GM18907 (cell line): ENCODE data around the gene CRHR2.

Experiments used
- ATAC-seq: cut with Tn5 transposase; IDR thresholded peaks from one replicate; pipeline ENCODE4 v1.9.1; 2021; ENCODE audit warnings: mild to moderate bottlenecking, moderate library complexity; ENCODE audit not compliant: unreplicated experiment

CRHR2 gene

DNA sequence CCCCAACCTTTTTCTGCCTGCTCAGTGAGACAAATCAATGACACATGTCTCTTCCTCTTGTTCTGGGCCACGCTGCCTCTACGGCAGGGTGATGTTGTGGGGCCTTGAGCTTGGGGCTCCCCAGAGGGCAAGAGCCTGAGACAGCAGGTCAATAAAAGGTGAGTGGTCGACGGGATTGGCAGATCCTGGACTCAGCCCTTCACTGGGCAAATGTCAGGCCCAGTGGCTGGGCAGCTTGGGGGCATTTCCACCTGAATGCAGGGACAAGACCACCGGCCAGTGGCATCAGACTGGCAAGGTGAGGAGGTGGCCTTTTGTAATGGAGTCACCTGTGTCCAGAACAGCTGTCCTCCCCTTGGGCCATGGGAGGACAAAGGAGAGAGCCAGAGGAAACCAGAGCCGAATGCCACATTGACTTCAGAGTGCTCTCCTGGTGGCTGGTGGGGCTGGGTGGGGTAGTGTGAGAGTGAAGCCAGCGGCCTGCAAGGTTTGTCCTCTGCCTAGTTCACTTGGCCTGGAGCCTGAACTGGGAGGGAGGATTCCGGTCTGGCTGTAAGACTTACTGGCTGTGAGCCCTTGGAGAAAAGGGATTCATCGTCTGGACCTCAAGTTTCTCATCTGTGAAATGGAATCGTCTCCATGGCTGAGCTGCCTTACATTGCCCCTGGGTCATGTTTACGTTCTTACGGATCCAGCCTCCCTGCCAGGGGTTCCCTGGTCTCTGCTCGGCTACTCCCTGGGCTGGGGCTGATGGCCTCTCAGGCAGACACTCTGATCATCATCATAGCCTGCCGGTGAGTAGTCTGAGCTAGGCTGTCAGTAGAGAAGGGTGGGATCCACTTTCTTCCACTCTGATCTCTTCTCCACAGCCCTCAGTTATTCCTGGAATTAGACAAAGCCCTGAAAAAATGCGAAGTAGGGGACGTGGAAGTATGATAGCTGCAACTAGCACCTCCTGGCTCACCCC, 25.4 kb upstream of the CRHR2 start:
- ATAC-seq, result no peak

DNA sequence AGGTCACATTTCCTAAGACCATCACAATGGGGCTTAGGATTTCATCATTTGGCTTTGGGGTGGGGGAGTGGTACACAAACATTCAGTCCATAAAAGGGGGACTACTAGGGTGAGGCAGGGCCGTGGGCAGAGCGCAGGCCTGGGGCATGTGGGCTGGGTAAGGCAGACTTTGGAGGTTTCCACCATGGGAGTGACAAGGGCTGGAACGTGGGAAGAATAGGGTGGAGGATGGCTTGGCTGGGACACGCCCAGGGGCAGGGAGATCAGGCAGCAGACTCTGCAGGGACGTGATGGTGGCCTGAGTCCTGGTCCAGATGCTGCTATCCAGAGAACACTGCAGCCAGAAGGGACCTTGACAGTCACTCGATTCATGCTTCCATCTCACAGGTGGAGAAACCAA, 24.7 kb upstream of the CRHR2 start:
- ATAC-seq, result no peak

DNA sequence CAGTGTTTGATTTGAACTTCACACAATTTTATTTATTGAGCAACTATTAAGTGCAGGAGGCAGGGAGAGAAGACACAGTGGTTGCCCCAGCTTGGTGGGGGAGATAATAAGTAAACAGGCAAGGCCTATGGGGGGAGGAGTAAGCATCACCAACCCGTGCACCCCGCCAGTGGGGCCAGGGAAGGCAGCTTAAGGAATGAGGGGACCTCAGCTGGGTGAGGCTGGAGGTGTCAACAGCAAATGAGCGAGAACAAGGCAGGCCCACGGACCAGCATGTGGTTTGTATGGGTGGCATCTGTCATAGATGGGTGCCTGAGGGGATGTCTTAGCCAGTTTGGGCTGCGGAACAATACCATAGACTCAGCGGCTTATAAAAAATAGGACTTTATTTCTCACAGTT, 24.1 kb upstream of the CRHR2 start:
- no peak for ATAC-seq

DNA sequence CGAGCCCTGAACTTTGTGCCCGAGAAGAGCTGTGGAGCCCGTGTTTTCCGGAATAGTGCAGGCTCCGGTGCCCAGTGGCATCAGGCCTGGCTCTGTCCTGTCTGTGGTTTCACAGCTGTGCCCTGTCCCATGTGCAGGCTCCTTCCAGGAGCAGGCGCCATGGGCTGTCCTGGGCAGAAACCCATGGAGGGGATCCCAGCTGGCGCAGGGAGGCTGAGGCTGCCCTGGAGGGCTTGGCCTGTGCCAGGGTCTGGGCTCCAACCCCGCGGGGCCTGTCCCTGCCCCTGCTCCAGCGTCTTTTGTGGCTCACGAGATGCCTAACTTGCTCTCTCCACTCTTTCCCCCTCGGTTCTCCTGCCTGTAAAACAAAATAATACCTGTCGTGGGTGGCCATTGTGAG, 23.3 kb upstream of the CRHR2 start:
- no peak for ATAC-seq

DNA sequence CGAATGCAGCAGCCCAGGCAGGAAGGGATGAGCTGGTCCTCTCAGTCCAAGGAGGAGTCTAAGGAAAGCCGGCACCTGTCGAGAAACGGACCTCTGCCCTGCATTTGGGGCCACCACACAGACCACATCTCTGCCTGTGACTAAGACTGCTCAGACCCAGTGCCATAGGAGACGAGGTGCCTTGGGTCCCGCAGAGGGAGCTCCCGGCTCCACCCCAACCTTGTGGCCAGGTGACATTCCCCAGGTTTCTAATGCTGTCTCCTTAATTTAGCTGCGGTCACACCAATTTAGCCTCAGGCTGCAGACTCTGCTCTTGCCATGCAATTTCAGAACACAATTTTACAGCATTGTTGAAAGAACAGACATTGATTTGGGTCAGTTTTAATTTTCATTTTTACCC, 22.8 kb upstream of the CRHR2 start:
- no peak for ATAC-seq

DNA sequence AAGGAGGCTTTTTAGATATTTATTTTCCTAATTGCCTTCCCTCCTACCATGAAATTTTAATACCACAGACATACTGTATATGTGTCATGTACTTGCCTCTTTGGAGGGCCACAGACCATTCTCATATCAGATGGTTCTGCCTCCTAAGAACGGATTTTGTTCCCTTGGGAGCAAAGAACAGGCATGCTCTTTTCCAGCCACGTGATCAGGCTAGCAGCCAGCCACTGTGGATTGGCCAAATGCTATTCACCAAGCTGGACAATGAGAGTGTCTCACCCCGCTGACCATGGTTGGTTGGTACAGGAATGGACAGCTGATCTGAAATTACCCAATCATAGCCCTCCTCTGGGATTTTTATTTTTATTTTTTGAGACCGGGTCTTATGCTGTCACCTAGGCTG, 21.5 kb upstream of the CRHR2 start:
- no peak for ATAC-seq

DNA sequence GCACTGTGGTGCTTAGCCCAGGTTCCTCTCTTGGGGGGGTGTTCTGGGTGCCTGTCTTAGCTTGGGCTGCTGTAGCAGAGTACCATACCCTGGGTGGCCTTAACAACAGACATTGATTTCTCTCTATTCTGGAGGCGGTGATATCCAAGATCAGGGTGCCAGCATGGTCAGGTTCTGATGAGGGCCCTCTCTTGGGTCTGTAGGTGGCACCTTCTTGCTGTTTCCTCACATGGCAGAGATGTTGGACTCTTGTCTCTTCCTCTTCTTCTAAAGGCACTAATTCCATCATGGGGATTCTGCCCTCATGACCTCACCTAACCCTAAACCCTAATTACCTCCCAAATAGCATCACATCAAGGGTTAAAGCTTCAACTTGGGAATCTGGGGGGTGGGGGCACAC, 19.9 kb upstream of the CRHR2 start:
- ATAC-seq, result no peak

DNA sequence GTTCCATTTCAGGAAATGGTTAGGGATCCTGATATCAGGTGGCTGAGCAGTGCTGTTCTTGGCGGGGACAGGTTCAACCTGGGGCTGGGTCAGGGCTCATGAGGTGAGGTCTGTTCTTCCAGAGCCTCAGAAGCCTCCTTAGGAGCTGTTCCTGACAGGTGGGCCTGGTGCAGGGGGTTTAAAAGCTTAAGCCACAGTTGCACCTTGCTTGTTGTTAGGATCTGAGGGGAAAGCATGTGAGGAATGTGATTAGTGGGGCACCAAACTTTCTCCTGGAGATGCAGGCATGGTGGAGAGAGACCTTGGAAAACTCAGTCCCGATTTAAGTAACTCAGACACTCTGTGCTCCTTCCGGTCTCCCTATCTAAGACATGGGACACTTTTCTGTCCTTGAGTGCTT, 18.7 kb upstream of the CRHR2 start:
- ATAC-seq, result no peak

DNA sequence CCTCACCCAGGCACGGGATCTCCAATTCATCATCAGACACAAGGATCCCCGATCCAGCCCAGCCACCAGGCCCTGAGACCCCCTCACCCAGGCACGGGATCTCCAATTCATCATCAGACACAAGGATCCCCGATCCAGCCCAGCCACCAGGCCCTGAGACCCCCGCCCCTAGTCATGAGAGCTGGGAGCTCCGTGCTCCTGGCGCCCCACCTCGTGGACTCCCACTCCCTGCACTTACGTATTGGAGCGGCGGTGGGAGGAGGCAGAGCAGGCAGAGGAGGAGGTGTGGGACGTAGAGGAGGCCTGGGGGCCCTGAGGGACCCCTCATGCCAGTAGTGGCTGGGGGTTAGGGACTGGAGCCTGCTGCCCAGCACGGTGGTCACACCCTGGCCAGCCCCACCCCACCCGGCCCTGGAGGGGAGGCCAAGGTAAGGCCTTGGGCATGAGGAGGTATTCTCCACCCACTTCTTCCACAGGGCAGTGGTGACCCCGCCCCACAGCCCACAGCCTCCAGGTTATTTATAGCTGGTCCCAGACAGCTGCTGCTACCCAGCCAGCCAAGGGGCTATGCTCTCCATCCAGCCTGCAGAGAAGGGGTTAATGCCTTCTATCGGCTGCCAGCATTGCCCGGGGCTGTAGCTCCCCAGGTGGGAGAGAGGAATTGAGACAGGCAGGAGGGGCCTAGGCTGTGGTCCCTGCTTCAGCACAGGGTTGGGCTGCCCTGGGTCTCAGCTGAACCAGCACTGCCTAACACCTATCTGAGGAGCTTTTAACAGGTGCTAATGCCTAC, 17.6 kb upstream of the CRHR2 start:
- ATAC-seq, result no peak

DNA sequence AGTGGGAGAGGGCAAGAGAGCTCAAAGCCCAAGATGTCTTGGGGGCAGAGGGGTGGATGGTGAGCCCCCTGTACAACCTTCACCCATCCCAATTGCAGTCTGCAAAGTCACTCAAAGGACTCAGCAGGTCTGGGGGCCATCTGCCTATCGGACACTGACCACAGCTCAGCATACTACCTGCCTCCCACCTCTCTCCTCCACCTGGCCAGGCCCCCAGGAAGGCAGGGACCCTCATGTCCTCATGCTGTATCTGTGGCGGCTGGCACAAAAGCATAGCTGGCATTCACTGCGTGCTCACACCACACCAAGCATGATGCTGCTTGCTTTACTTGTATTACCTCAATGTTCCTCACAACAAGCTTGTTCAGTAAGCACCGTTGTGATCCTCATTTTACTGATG, 16.2 kb upstream of the CRHR2 start:
- no peak for ATAC-seq

DNA sequence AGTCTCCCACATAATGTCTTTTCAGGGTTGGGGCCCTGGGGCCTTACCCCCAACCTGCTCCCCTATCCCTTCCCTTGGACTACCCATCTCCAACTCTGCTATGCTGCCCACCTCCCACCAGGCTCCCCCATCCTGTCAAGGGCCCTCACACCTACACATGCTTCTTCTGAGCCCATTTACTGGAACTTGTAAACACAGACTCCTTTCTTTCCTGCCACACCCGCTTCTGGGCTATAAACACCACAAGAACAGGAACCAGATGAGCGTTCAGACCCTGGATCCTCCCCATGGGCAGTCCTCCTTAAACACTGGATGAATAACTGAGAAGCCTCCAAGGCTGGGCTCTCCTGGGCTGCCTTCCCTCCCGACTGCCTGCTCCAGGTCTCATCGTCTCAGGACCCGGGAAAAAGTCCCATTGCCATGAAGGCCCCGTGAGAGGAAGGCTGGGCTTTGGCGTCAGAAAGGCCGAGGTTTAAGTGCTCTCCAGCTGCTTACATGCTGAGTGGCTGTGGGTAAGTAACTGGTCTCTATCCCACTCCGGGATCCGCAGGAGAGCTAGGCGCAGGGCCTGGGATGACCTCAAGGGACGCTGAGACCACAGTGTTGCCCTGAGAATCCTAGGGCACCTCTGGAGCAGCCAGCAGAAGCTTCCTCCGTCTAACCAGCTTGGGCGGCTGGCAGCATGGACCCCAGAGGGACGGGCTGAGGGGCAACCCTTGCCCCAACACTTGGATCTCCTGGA, 15.6 kb upstream of the CRHR2 start:
- no peak for ATAC-seq

DNA sequence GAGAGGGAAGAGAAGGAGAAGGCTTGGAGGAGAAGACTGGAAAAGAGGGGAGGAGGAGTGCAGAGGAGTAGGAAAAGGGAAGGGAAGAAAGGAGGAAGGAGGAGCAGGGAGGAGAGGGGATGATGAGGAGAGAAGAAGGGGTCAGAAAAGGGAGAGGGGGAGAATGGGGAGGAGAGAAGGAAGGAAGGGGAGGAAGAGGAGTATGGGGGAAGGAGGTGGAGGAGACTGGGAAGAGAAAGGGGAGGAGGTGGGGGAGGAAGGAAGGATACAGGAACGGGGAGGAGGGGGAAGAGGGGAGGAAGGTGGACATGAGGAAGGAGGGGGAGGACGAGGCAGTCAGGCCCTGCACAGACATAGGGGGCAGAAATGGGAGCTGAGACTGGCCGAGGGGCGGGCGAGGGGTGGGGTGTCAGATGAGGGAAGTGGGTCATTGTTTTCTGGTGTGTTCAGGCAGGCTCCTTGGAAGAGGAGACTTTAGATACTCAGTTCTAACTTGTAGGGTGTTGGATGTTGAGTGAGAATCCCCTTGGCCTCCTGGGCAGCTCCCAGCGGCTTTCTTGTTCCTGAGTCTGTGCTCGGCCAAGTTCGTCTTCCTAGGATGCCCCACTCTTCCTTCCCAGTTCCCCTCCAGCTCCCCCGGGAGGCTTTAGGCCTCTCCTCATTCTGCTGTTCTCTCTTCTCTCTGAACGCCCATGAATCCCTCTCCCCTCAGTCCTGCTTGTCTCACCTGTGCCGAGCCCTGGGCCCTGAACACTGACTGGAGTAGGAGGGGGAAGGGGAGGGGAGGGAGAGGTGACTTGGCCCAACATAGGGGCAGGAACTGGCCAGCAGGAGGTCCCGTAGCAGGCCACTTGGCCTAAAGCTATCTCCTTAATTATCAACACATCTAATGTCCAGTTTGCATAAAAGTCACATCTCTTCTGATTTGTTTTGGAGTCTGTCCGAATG, 12.8 kb upstream of the CRHR2 start:
- ATAC-seq, result no peak

DNA sequence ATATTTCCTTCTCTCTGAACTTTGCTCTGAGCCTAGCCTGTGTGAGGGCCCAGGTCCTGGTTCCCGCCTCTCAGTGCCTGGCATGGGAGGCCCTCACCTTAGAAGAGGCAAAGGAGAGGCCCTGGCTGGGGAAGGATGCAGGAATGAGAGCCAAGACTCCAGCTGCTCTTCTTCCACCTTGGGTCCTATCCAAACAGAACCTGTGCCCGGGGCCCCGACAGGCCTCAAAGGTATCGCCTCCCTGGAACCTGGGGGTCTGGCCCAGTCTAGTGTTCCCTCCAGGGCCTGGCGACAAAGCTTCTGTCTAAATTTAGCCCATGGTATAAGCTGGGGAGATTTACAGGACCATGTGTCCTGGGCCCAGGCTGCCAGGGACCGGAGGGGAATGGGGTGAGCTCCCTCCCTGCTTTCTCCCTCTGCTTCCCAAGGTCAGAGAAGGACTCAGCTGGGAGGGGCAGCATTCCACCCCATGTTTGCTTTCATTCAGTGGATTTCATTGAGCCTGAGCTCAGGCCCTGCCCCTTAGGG, 12.0 kb upstream of the CRHR2 start:
- no peak for ATAC-seq

DNA sequence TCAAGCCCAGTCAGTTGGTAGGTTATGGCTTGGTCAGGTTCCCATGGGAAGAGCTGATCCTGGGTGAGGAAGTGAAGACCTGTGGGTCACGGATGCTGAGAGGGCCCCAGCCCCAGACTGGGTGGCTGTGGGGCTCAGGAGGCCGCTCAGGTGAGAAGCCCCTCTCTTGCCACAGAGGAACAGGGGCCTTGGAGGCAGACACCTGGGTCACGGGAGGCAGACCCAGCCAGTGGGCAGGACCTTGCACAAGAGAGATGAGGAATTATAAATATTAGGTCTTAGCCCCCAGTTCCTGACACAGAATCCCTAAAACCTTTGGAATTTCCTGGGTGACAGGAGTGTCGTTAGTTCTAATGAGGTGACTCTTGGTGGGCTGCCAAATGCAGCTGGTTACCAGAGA, 10.6 kb upstream of the CRHR2 start:
- ATAC-seq, result no peak

DNA sequence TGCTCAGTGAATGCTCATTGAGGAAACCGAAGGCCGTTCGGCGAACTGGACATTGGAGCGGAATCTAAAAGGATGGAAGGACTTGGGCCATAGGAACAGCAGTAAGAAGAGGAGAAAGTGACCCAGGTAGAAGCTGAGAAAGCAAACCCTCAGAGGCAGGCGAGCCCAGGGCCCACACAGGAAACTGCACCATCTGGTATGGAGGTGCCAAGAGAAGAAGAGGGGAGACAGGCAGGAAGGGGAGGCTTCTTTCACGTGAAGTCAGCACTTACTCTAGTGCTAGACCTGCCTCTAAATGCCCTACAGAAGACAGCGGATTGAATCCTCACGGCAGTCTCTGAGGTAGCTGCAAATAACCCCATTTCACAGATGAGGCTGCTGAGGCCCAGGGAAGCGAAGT, 10.2 kb upstream of the CRHR2 start:
- ATAC-seq, result no peak

DNA sequence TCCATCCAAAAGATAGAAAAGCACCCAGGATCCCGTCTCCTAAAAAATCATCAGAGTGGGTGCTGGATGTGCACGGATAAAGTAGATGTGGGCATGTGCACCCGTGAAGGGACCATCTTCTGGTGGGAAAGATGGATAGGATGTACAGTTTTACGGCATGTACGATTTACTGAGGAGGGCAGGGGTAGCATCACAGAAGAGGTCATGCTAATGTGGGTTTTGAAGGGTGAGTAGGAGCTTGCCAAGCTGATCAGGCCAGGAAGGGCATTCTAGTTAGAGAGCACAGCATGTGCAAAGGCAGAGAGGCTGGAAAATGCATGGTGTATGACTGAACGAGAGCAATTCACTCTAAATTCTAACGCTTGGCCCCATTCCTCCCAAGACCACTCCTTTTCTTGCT, 7.8 kb upstream of the CRHR2 start:
- no peak for ATAC-seq

DNA sequence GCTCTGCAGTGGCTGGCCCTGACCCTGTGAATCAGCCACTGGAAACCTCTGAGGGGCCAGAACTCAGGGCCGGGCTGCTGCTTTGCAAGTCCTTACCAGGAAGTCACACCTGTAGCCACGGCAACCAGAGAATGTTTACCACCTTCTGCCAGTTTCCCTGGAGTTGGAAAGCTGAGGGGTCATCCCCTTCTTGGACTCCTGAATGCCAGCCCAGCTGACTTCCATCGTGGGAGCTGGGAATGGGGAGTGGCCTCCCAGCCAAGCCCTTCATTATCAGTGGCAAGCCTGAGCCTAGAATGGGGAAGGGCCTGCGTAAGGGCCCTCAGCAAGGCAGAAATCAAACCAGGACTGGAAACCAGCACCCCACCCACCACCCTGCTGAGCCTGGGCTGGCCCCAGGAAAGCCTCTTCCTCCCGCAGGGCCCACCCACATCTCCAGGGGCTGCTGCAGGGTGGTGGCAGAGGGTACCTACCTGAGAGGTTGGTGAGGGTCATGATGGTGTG, 6.5 kb upstream of the CRHR2 start:
- ATAC-seq, result no peak

DNA sequence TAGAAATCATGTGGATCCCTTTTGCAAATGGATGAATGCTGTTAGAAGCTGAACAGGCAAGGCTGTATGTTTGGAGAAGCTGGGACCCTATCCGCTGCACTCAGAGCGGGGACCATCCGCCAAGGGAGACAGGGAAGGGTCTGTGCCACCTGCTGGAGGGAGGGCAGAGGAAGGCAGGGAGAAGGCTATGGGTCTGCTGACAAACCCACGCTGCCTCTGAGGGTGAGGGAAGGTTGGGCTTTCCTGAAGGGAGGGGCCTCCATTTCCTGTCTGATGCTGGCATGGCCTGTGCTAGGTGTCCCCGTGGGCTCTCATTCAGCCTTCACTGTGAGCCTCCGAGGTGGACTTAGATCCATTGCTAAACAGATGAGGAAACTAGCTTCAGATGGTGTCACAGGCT, 5.3 kb upstream of the CRHR2 start:
- ATAC-seq, result no peak

DNA sequence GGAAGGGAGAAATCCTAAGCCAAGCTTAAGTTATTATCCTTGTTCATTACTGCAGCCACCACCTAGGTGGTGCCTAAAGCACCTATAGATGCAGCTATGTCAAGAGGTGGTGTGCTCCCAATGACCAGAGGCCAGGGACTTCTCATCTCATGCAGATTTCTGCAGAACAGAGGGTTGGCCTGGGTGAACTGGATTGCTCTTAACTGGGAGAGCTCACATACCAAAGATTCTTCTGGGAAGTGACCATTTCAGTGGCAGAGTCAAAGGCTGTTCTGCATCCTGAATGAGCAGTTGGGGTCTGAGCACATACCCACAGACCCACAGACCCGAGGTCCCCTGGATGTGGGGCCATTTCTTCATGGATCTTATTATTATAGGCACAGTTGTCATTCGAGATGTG, 2.1 kb upstream of the CRHR2 start:
- no peak for ATAC-seq

DNA sequence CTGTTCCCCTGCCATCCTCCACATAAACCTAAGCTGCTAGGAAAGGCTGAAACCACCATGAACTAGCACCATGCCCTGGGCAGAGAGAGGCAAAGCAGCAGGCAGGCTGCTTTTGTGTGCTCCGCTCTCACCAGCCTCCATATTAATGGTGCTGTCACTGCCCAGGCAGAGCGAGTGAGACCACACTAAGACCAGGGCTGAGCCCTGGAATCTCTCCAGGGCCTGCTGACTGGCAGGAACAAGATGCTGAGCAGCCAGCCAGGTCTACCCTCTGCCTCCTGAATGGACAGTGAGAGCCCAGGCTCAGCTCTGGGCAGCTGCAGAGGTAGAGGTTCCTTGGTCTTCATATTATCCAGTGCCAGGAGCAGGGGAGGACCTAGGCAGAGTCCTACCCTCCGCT, 1.6 kb upstream of the CRHR2 start:
- no peak for ATAC-seq
